ENCODE data around the gene HNRNPA1. TPM values are rescaled to one million over a fixed set of nuclear protein-coding genes. Genes with fewer than 3 reads are reported as not detected.
"Not testable (repeated sequence)": the region's sequence is repeated elsewhere in the genome, so short reads cannot be mapped to it uniquely, and the experiment has no call there.

The HNRNPA1 gene
- polyA plus RNA-seq, 3 donors = 266 to 1,181 (median 308) TPM

- Histone ChIP-seq H3K27me3 (ENCODE audit: control insufficient read depth in 2 of 2, insufficient read depth in 2 of 2, low read length in 2 of 2) (no peaks in the 10 kb centered on the region), H3K9me3 (replicated peaks in 1 of 2; ENCODE audit: control insufficient read depth in 1 of 2, insufficient read depth in 1 of 2, low read length in 2 of 2) (no peaks in the 10 kb centered on the region), H3K4me3 (replicated peaks in 1 of 3; ENCODE audit: low read depth in 2 of 3, low read length in 3 of 3) (peak overlapping the region in 2 of 3 experiments; percentile 5 to 95), H4K20me1 (ENCODE audit: insufficient read depth, low read length) (peaks cover 75% of the 10 kb centered on the region), H3K4me2 (replicated peaks; ENCODE audit: extremely low read depth, low read length, poor library complexity, severe bottlenecking) (peak overlapping the region; percentile 93), H3K9ac (ENCODE audit: insufficient read depth, low read length, poor library complexity, severe bottlenecking) (no peak overlapping the region), H2AFZ (ENCODE audit: insufficient read depth, low read depth, low read length, poor library complexity, severe bottlenecking) (no peak overlapping the region), H3K79me2 (ENCODE audit: insufficient read depth, low read length) (peaks cover 90% of the 10 kb centered on the region), H3K36me3 (replicated peaks in 1 of 2; ENCODE audit: control insufficient read depth in 1 of 2, insufficient read depth in 2 of 2, low read length in 2 of 2) (peaks cover 58 to 65% of the 10 kb centered on the region in 2 donors), H3K4me1 (ENCODE audit: control insufficient read depth in 1 of 2, insufficient read depth in 2 of 2, low read length in 2 of 2) (peaks cover 74 to 89% of the 10 kb centered on the region in 2 donors), H3K27ac (ENCODE audit: low read depth in 1 of 2, low read length in 2 of 2) (peak overlapping the region; percentile 29 to 49)
- Mint-ChIP-seq H3K4me3 (no peak overlapping the region), H3K4me1 (peaks cover 63% of the 10 kb centered on the region), H3K9me3 (no peaks in the 10 kb centered on the region), H3K27me3 (ENCODE audit: low read depth in 3 of 3) (no peaks in the 10 kb centered on the region), H3K27ac (peak overlapping the region in 3 of 7 donors; percentile 80 to 88 (median 82)), H3K36me3 (peaks cover 63 to 68% of the 10 kb centered on the region in 2 donors)
- no peak for TF ChIP-seq CTCF (IDR thresholded peaks at IDR 0.05)
- intact Hi-C loops (cut with micrococcal nuclease) = loop anchor here in 1 of 2 donors (2.0 kb wide), 1 partner anchor 14 kb away; no protein-coding TSS in a partner anchor
- 29% methylated on average over 9 of the region's 11 CpGs for WGBS (ENCODE audit: insufficient coverage)
- DNase-seq = no peak
Observed at GRCh38 chr12:54282949-54283593, 2.5 kb downstream of the HNRNPA1 start.

- Histone ChIP-seq H3K4me2 (replicated peaks; ENCODE audit: extremely low read depth, low read length, poor library complexity, severe bottlenecking) (peak overlapping the region; percentile 93), H3K4me3 (replicated peaks in 1 of 3; ENCODE audit: low read depth in 2 of 3, low read length in 3 of 3) (peak overlapping the region in 1 of 3 experiments; percentile 95), H3K4me1 (ENCODE audit: control insufficient read depth in 1 of 2, insufficient read depth in 2 of 2, low read length in 2 of 2) (peaks cover 73 to 89% of the 10 kb centered on the region in 2 donors), H4K20me1 (ENCODE audit: insufficient read depth, low read length) (peaks cover 86% of the 10 kb centered on the region), H3K27ac (ENCODE audit: low read depth in 1 of 2, low read length in 2 of 2) (peak overlapping the region in 1 of 2 donors; percentile 7), H3K36me3 (replicated peaks in 1 of 2; ENCODE audit: control insufficient read depth in 1 of 2, insufficient read depth in 2 of 2, low read length in 2 of 2) (peaks cover 61 to 77% of the 10 kb centered on the region in 2 donors), H3K79me2 (ENCODE audit: insufficient read depth, low read length) (peaks cover 90% of the 10 kb centered on the region)
- H2AFZ ChIP-seq (ENCODE audit: insufficient read depth, low read depth, low read length, poor library complexity, severe bottlenecking); H3K27me3 Mint-ChIP-seq (ENCODE audit: low read depth in 3 of 3); H3K27me3 ChIP-seq (ENCODE audit: control insufficient read depth in 2 of 2, insufficient read depth in 2 of 2, low read length in 2 of 2); DNase-seq; H3K9me3 ChIP-seq (replicated peaks in 1 of 2; ENCODE audit: control insufficient read depth in 1 of 2, insufficient read depth in 1 of 2, low read length in 2 of 2); H3K9ac ChIP-seq (ENCODE audit: insufficient read depth, low read length, poor library complexity, severe bottlenecking); intact Hi-C loops (cut with micrococcal nuclease); H3K9me3 Mint-ChIP-seq: not testable (repeated sequence)
- Mint-ChIP-seq H3K27ac (peak overlapping the region in 5 of 7 donors; percentile 35 to 57 (median 38)), H3K4me1 (peaks cover 73% of the 10 kb centered on the region), H3K4me3 (peak overlapping the region in 1 of 2 donors; percentile 15), H3K36me3 (peaks cover 70 to 80% of the 10 kb centered on the region in 2 donors)
- WGBS (ENCODE audit: insufficient coverage) = no CpG with 5 or more reads among the region's 2 CpGs
Observed at GRCh38 chr12:54284070-54284780, 3.7 kb downstream of the HNRNPA1 start.
